HCT116 (cell line): ENCODE results near the gene PLA2G2D.

ENCODE experiments used
- CTCF ChIP-seq, 3 experiments: fragments of 200-600 bp in 1 of 3; sonication (generic) in 1 of 3; IDR thresholded peaks in 2 of 3; conservative IDR thresholded peaks in 1 of 3; 2 replicates each; pipeline ENCODE4 v1.5.1; 2012 to 2017; ENCODE audit warnings: low read depth in 2 of 3, low read length in 2 of 3, antibody characterized with exemption in 1 of 3, borderline replicate concordance in 1 of 3, control low read depth in 1 of 3, mild to moderate bottlenecking in 1 of 3, mixed read lengths in 1 of 3, mixed run types in 1 of 3, moderate library complexity in 1 of 3; ENCODE audit not compliant: insufficient read depth in 1 of 3
- ELF1 ChIP-seq: IDR thresholded peaks from 2 replicates; pipeline ENCODE4 v1.6.1; 2012; ENCODE audit warnings: low read depth, borderline replicate concordance
- POLR2A ChIP-seq: IDR thresholded peaks from 2 replicates; pipeline ENCODE4 v1.7.0; 2011; ENCODE audit warnings: borderline replicate concordance; ENCODE audit not compliant: insufficient read depth, insufficient read length; ENCODE audit errors: extremely low read depth
- POLR2AphosphoS5 ChIP-seq: IDR thresholded peaks from 2 replicates; pipeline ENCODE4 v1.6.1; 2011; ENCODE audit warnings: mild to moderate bottlenecking, low read depth, low read length, moderate library complexity

GRCh38 chr1:20141466-20141865 is 22.1 kb upstream of the PLA2G2D start:
- TF ChIP-seq CTCF (IDR thresholded peaks at IDR 0.05 in 2 of 3, conservative IDR thresholded peaks at IDR 0.05 in 1 of 3; ENCODE audit: borderline replicate concordance in 1 of 3, insufficient read depth in 1 of 3, low read depth in 2 of 3, low read length in 2 of 3), result no peak
- no peak for TF ChIP-seq POLR2AphosphoS5
- no peak for TF ChIP-seq POLR2A
- TF ChIP-seq ELF1, result no peak
